ENCODE measurements around the gene LRRC8A.
A peak's percentile ranks its signal among the peaks of the same experiment; 100 is the strongest.

Gene LRRC8A

GRCh38 chr9:128898382-128898781 lies 16.4 kb downstream of the LRRC8A start:
- TF ChIP-seq MYC (IDR thresholded peaks at IDR 0.05; ENCODE audit: low read depth, low read length), result no peak
- no peak for TF ChIP-seq MAX (IDR thresholded peaks at IDR 0.05; ENCODE audit: low read depth, low read length)
- TF ChIP-seq POLR2A (IDR thresholded peaks at IDR 0.05; ENCODE audit: extremely low read depth, insufficient read length), result no peak
- TF ChIP-seq CTCF (IDR thresholded peaks at IDR 0.05; ENCODE audit: low read depth, low read length), result no peak

GRCh38 chr9:128898845-128899565 lies 17.1 kb downstream of the LRRC8A start:
- TF ChIP-seq CTCF (IDR thresholded peaks at IDR 0.05; ENCODE audit: low read depth, low read length) (no peak), MAX (IDR thresholded peaks at IDR 0.05; ENCODE audit: low read depth, low read length) (no peak), MYC (IDR thresholded peaks at IDR 0.05; ENCODE audit: low read depth, low read length) (no peak), POLR2A (IDR thresholded peaks at IDR 0.05; ENCODE audit: extremely low read depth, insufficient read length) (no peak)
- no peak for DNase-seq (ENCODE audit: low read depth)
- H3K4me3 ChIP-seq (ENCODE audit: low read depth, low read length), result no peak overlapping the region

More at GRCh38 chr9:128898382-128898781, 16.4 kb downstream of the LRRC8A start:
- DNase-seq (ENCODE audit: low read depth), result no peak
- no peak overlapping the region for H3K4me3 ChIP-seq (ENCODE audit: low read depth, low read length)

- H3K4me3 ChIP-seq (ENCODE audit: low read depth, low read length), result no peak overlapping the region
- TF ChIP-seq POLR2A (IDR thresholded peaks at IDR 0.05; ENCODE audit: extremely low read depth, insufficient read length) (no peak), MYC (IDR thresholded peaks at IDR 0.05; ENCODE audit: low read depth, low read length) (peak; percentile 29; the same call in 1 of the 2 replicates), CTCF (IDR thresholded peaks at IDR 0.05; ENCODE audit: low read depth, low read length) (no peak), MAX (IDR thresholded peaks at IDR 0.05; ENCODE audit: low read depth, low read length) (peak; percentile 75)
- peak; percentile 93 for DNase-seq (ENCODE audit: low read depth)
Observed at GRCh38 chr9:128899566-128900322, 17.8 kb downstream of the LRRC8A start.

GRCh38 chr9:128901379-128901778 lies 19.4 kb downstream of the LRRC8A start:
- no peak overlapping the region for H3K4me3 ChIP-seq (ENCODE audit: low read depth, low read length)
- no peak for DNase-seq (ENCODE audit: low read depth)
- TF ChIP-seq MAX (IDR thresholded peaks at IDR 0.05; ENCODE audit: low read depth, low read length), result no peak
- no peak for TF ChIP-seq CTCF (IDR thresholded peaks at IDR 0.05; ENCODE audit: low read depth, low read length)
- TF ChIP-seq POLR2A (IDR thresholded peaks at IDR 0.05; ENCODE audit: extremely low read depth, insufficient read length), result no peak
- TF ChIP-seq MYC (IDR thresholded peaks at IDR 0.05; ENCODE audit: low read depth, low read length), result no peak

- DNase-seq (ENCODE audit: low read depth), result no peak
- H3K4me3 ChIP-seq (ENCODE audit: low read depth, low read length), result no peak overlapping the region
- no peak for TF ChIP-seq MYC (IDR thresholded peaks at IDR 0.05; ENCODE audit: low read depth, low read length)
- no peak for TF ChIP-seq MAX (IDR thresholded peaks at IDR 0.05; ENCODE audit: low read depth, low read length)
- TF ChIP-seq POLR2A (IDR thresholded peaks at IDR 0.05; ENCODE audit: extremely low read depth, insufficient read length), result no peak
- no peak for TF ChIP-seq CTCF (IDR thresholded peaks at IDR 0.05; ENCODE audit: low read depth, low read length)
Observed at GRCh38 chr9:128901822-128902221, 19.9 kb downstream of the LRRC8A start.
